ENCODE results near the gene CREBRF.

GRCh38 chr5:173025651-173026050 is 30.5 kb upstream of the CREBRF start:
- TF ChIP-seq GTF2F1 (IDR thresholded peaks at IDR 0.05; ENCODE audit: borderline replicate concordance, low read depth, low read length) (no peak), POLR2A (IDR thresholded peaks at IDR 0.05; ENCODE audit: control extremely low read depth in 1 of 2, low read depth in 2 of 2, low read length in 2 of 2) (no peak), CTCF (IDR thresholded peaks at IDR 0.05; ENCODE audit: control extremely low read depth in 1 of 3, insufficient read depth in 1 of 3, low read depth in 1 of 3, low read length in 3 of 3) (no peak), ASH2L (IDR thresholded peaks at IDR 0.05; ENCODE audit: low read length) (no peak), RAD21 (IDR thresholded peaks at IDR 0.05 in 1 of 2, conservative IDR thresholded peaks at IDR 0.05 in 1 of 2; ENCODE audit: low read depth in 2 of 2, low read length in 2 of 2) (no peak)

All from H1 (cell line).